ENCODE measurements around the gene PCED1B. TPM values are rescaled to one million over a fixed set of nuclear protein-coding genes. Genes with fewer than 3 reads are reported as not detected.

The PCED1B gene
- total and polyA plus RNA-seq, 2 experiments from 2014 or later = 5.1 to 6.6 TPM

DNA sequence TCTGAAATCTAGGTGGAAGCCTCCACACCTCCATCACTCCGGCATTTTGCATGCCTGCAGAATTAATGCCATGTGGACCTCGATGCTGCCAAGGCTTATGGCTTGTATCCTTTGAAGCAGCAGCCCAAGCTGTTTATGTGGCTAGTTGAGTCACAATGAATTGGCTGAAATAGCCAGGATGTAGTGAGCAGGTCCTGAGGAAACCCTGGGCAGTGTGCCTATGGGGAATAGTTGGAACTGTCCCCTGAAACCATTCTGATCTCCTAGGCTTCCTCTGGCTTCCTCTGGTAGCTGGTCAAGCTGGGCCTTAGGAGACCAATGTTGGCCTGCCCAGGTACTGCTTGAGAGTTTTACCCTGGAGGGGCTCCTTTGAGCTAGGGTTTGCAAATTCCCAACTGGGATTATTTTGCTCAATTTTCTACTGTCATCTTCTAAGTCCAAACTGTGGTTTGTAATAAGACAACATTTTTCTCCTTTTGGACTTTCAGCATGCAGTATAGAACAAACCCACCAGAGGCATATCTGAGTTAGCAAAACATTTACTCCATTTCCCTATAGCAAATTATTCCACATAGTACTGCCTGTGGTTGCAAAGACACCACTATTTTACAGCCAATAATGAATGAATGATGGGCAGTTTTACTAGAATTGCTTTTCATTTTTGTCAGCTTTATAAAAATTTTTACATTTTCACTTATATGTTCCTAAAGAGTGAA is 85.5 kb downstream of the PCED1B start:
- Mint-ChIP-seq H3K9me3 (0 out of 3 replicates have a peak, but pooled peaks cover under 1% of the 10 kb centered on the region), H3K4me1 (no peaks in the 10 kb centered on the region), H3K4me3 (no peak overlapping the region), H3K27me3 (ENCODE audit: insufficient read depth, low read depth, poor library complexity) (no peaks in the 10 kb centered on the region), H3K27ac (no peak overlapping the region), H3K36me3 (ENCODE audit: low read depth) (no peaks in the 10 kb centered on the region)
- H2AFZ ChIP-seq = no peak overlapping the region
- no peaks in the 10 kb centered on the region for H3K27me3 ChIP-seq (ENCODE audit: insufficient read depth)
- H3K4me2 ChIP-seq = no peak overlapping the region
- H3F3A ChIP-seq (replicated peaks; ENCODE audit: low read depth) = no peaks in the 10 kb centered on the region
- H3K79me2 ChIP-seq (replicated peaks; ENCODE audit: insufficient read depth) = no peaks in the 10 kb centered on the region
- ATAC-seq (no peak), DNase-seq (ENCODE audit: low spot score) (no peak)
- TF ChIP-seq POLR2AphosphoS5 (IDR thresholded peaks at IDR 0.05; ENCODE audit: low read depth) = no peak
- TF ChIP-seq JUNB (IDR thresholded peaks at IDR 0.05; ENCODE audit: unreplicated experiment) = no peak
- no peak for TF ChIP-seq EZH2phosphoT487 (IDR thresholded peaks at IDR 0.05; ENCODE audit: unreplicated experiment)
- TF ChIP-seq, protein P1, sequence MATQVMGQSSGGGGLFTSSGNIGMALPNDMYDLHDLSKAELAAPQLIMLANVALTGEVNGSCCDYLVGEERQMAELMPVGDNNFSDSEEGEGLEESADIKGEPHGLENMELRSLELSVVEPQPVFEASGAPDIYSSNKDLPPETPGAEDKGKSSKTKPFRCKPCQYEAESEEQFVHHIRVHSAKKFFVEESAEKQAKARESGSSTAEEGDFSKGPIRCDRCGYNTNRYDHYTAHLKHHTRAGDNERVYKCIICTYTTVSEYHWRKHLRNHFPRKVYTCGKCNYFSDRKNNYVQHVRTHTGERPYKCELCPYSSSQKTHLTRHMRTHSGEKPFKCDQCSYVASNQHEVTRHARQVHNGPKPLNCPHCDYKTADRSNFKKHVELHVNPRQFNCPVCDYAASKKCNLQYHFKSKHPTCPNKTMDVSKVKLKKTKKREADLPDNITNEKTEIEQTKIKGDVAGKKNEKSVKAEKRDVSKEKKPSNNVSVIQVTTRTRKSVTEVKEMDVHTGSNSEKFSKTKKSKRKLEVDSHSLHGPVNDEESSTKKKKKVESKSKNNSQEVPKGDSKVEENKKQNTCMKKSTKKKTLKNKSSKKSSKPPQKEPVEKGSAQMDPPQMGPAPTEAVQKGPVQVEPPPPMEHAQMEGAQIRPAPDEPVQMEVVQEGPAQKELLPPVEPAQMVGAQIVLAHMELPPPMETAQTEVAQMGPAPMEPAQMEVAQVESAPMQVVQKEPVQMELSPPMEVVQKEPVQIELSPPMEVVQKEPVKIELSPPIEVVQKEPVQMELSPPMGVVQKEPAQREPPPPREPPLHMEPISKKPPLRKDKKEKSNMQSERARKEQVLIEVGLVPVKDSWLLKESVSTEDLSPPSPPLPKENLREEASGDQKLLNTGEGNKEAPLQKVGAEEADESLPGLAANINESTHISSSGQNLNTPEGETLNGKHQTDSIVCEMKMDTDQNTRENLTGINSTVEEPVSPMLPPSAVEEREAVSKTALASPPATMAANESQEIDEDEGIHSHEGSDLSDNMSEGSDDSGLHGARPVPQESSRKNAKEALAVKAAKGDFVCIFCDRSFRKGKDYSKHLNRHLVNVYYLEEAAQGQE (IDR thresholded peaks at IDR 0.05; ENCODE audit: unreplicated experiment) = no peak
- TF ChIP-seq, protein P2, sequence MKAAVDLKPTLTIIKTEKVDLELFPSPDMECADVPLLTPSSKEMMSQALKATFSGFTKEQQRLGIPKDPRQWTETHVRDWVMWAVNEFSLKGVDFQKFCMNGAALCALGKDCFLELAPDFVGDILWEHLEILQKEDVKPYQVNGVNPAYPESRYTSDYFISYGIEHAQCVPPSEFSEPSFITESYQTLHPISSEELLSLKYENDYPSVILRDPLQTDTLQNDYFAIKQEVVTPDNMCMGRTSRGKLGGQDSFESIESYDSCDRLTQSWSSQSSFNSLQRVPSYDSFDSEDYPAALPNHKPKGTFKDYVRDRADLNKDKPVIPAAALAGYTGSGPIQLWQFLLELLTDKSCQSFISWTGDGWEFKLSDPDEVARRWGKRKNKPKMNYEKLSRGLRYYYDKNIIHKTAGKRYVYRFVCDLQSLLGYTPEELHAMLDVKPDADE (IDR thresholded peaks at IDR 0.05) = no peak
- TF ChIP-seq CREB1 (CRISPR knock-in tag; IDR thresholded peaks at IDR 0.05; ENCODE audit: low read depth) = no peak
- TF ChIP-seq NANOG (IDR thresholded peaks at IDR 0.05; ENCODE audit: borderline replicate concordance) = no peak
- TF ChIP-seq EZH2 (IDR thresholded peaks at IDR 0.05; ENCODE audit: low read depth, unreplicated experiment) = no peak
- no peak for TF ChIP-seq ZNF331 (CRISPR knock-in tag; IDR thresholded peaks at IDR 0.05; ENCODE audit: low read depth)
- TF ChIP-seq, protein P3, sequence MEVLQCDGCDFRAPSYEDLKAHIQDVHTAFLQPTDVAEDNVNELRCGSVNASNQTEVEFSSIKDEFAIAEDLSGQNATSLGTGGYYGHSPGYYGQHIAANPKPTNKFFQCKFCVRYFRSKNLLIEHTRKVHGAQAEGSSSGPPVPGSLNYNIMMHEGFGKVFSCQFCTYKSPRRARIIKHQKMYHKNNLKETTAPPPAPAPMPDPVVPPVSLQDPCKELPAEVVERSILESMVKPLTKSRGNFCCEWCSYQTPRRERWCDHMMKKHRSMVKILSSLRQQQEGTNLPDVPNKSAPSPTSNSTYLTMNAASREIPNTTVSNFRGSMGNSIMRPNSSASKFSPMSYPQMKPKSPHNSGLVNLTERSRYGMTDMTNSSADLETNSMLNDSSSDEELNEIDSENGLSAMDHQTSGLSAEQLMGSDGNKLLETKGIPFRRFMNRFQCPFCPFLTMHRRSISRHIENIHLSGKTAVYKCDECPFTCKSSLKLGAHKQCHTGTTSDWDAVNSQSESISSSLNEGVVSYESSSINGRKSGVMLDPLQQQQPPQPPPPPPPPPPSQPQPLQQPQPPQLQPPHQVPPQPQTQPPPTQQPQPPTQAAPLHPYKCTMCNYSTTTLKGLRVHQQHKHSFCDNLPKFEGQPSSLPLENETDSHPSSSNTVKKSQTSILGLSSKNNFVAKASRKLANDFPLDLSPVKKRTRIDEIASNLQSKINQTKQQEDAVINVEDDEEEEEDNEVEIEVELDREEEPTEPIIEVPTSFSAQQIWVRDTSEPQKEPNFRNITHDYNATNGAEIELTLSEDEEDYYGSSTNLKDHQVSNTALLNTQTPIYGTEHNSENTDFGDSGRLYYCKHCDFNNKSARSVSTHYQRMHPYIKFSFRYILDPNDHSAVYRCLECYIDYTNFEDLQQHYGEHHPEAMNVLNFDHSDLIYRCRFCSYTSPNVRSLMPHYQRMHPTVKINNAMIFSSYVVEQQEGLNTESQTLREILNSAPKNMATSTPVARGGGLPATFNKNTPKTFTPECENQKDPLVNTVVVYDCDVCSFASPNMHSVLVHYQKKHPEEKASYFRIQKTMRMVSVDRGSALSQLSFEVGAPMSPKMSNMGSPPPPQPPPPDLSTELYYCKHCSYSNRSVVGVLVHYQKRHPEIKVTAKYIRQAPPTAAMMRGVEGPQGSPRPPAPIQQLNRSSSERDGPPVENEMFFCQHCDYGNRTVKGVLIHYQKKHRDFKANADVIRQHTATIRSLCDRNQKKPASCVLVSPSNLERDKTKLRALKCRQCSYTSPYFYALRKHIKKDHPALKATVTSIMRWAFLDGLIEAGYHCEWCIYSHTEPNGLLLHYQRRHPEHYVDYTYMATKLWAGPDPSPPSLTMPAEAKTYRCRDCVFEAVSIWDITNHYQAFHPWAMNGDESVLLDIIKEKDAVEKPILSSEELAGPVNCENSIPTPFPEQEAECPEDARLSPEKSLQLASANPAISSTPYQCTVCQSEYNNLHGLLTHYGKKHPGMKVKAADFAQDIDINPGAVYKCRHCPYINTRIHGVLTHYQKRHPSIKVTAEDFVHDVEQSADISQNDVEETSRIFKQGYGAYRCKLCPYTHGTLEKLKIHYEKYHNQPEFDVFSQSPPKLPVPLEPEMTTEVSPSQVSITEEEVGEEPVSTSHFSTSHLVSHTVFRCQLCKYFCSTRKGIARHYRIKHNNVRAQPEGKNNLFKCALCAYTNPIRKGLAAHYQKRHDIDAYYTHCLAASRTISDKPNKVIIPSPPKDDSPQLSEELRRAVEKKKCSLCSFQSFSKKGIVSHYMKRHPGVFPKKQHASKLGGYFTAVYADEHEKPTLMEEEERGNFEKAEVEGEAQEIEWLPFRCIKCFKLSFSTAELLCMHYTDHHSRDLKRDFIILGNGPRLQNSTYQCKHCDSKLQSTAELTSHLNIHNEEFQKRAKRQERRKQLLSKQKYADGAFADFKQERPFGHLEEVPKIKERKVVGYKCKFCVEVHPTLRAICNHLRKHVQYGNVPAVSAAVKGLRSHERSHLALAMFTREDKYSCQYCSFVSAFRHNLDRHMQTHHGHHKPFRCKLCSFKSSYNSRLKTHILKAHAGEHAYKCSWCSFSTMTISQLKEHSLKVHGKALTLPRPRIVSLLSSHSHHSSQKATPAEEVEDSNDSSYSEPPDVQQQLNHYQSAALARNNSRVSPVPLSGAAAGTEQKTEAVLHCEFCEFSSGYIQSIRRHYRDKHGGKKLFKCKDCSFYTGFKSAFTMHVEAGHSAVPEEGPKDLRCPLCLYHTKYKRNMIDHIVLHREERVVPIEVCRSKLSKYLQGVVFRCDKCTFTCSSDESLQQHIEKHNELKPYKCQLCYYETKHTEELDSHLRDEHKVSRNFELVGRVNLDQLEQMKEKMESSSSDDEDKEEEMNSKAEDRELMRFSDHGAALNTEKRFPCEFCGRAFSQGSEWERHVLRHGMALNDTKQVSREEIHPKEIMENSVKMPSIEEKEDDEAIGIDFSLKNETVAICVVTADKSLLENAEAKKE (CRISPR knock-in tag; IDR thresholded peaks at IDR 0.05) = no peak
- TF ChIP-seq STAT1 (IDR thresholded peaks at IDR 0.05; ENCODE audit: unreplicated experiment) = no peak
- TF ChIP-seq ZNF114 (CRISPR knock-in tag; IDR thresholded peaks at IDR 0.05) = no peak
- TF ChIP-seq, protein P4, sequence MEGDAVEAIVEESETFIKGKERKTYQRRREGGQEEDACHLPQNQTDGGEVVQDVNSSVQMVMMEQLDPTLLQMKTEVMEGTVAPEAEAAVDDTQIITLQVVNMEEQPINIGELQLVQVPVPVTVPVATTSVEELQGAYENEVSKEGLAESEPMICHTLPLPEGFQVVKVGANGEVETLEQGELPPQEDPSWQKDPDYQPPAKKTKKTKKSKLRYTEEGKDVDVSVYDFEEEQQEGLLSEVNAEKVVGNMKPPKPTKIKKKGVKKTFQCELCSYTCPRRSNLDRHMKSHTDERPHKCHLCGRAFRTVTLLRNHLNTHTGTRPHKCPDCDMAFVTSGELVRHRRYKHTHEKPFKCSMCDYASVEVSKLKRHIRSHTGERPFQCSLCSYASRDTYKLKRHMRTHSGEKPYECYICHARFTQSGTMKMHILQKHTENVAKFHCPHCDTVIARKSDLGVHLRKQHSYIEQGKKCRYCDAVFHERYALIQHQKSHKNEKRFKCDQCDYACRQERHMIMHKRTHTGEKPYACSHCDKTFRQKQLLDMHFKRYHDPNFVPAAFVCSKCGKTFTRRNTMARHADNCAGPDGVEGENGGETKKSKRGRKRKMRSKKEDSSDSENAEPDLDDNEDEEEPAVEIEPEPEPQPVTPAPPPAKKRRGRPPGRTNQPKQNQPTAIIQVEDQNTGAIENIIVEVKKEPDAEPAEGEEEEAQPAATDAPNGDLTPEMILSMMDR (conservative IDR thresholded peaks at IDR 0.05; ENCODE audit: low read depth in 2 of 2) = no peak
- 0 out of 2 replicates have a peak, but pooled peaks cover 5% of the 10 kb centered on the region for H3K9me2 ChIP-seq (ENCODE audit: insufficient read depth)
- H3K4me1 ChIP-seq (ENCODE audit: insufficient read depth) = no peaks in the 10 kb centered on the region
- H3K4me3 ChIP-seq = no peak overlapping the region
- no peaks in the 10 kb centered on the region for H3K36me3 ChIP-seq (ENCODE audit: insufficient read depth)
- H3K27ac ChIP-seq (ENCODE audit: low read depth) = no peak overlapping the region
- no peaks in the 10 kb centered on the region for H4K20me1 ChIP-seq (replicated peaks; ENCODE audit: insufficient read depth)

All from GM23338 (cell line).